Upper lobe of right lung (tissue), 1 donor: ENCODE results near the gene KRT2. TPM values are rescaled to one million over a fixed set of nuclear protein-coding genes. Genes with fewer than 3 reads are reported as not detected.
A peak's percentile ranks its signal among the peaks of the same experiment; 100 is the strongest.

Source experiments
- ATAC-seq: fragments of 200-7000 bp; cut with Tn5 transposase; one replicate; pipeline ENCODE4 v1.9.1; 2020; ENCODE audit warnings: mild to moderate bottlenecking, moderate library complexity
- DNase-seq: peaks from one replicate; pipeline ENCODE4 v3.0.0-alpha.2; 2020
- H3K27ac ChIP-seq: fragments of 200-600 bp; one replicate; pipeline ENCODE4 v1.8.0; 2022
- H3K27me3 ChIP-seq: fragments of 200-600 bp; one replicate; pipeline ENCODE4 v1.8.0; 2022; ENCODE audit warnings: mild to moderate bottlenecking
- H3K36me3 ChIP-seq: fragments of 200-600 bp; one replicate; pipeline ENCODE4 v1.8.0; 2022
- H3K4me1 ChIP-seq: fragments of 200-600 bp; one replicate; pipeline ENCODE4 v1.8.0; 2022
- H3K4me3 ChIP-seq: fragments of 200-600 bp; one replicate; pipeline ENCODE4 v1.8.0; 2022; ENCODE audit warnings: mild to moderate bottlenecking
- H3K9me3 ChIP-seq: fragments of 200-600 bp; one replicate; pipeline ENCODE4 v1.8.0; 2022
- CTCF ChIP-seq: fragments of 200-600 bp; IDR thresholded peaks from one replicate; pipeline ENCODE4 v1.8.0; 2022; ENCODE audit warnings: antibody characterized with exemption
- intact Hi-C: fragments of 100-400 bp; cut with DNase I; formaldehyde crosslinking; loops from one replicate; pipeline ENCODE4 v1.11.0; 2022
- total RNA-seq: library from RNA; stranded (reverse); fragmentation: NEBNext Ultra II Directional; extraction: Animal tissue kit (Norgen Biotek cat#: 25700); gene quantifications from one replicate; pipeline ENCODE4 v1.2.1, GENCODE V29; 2021
- donor health status: DM: no; HTN: yes; CAD: no; lungs with severe emphysema.

The KRT2 gene
- total RNA-seq, 1 donor from 2014 or later: not detected

- Histone ChIP-seq H3K4me1 (no peaks in the 10 kb centered on the region), H3K4me3 (no peak overlapping the region), H3K9me3 (no peaks in the 10 kb centered on the region), H3K27me3 (peaks cover 6% of the 10 kb centered on the region), H3K27ac (no peak overlapping the region), H3K36me3 (no peaks in the 10 kb centered on the region)
- DNase-seq (no peak), ATAC-seq (no peak)
- TF ChIP-seq CTCF: no peak
- intact Hi-C loops: no loop called here
These were observed 14.7 kb downstream of the KRT2 start for GRCh38 chr12:52637299-52637698.

- Histone ChIP-seq H3K4me1 (no peaks in the 10 kb centered on the region), H3K4me3 (no peak overlapping the region), H3K27me3 (peaks cover 6% of the 10 kb centered on the region), H3K9me3 (no peaks in the 10 kb centered on the region), H3K36me3 (no peaks in the 10 kb centered on the region), H3K27ac (no peak overlapping the region)
- no peak for ATAC-seq
- DNase-seq: no peak
- intact Hi-C loops: no loop called here
- no peak for TF ChIP-seq CTCF
These were observed 15.3 kb downstream of the KRT2 start for GRCh38 chr12:52636592-52637258.

- Histone ChIP-seq H3K4me3 (no peak overlapping the region), H3K27ac (no peak overlapping the region), H3K27me3 (peaks cover 6% of the 10 kb centered on the region), H3K4me1 (no peaks in the 10 kb centered on the region), H3K36me3 (no peaks in the 10 kb centered on the region), H3K9me3 (no peaks in the 10 kb centered on the region)
- no peak for TF ChIP-seq CTCF
- intact Hi-C loops: no loop called here
- no peak for DNase-seq
- ATAC-seq: no peak
These were observed 15.8 kb downstream of the KRT2 start for GRCh38 chr12:52636189-52636588.

GRCh38 chr12:52634266-52635056, 17.6 kb downstream of the KRT2 start:
- H3K4me1 ChIP-seq: no peaks in the 10 kb centered on the region
- DNase-seq (no peak), ATAC-seq (peak; percentile 33)
- H3K27ac ChIP-seq: no peak overlapping the region
- H3K36me3 ChIP-seq: no peaks in the 10 kb centered on the region
- no peaks in the 10 kb centered on the region for H3K9me3 ChIP-seq
- H3K4me3 ChIP-seq: no peak overlapping the region
- TF ChIP-seq CTCF: no peak
- intact Hi-C loops: no loop called here
- H3K27me3 ChIP-seq: peaks cover 6% of the 10 kb centered on the region

GRCh38 chr12:52633383-52633782, 18.6 kb downstream of the KRT2 start:
- no peaks in the 10 kb centered on the region for H3K4me1 ChIP-seq
- intact Hi-C loops: no loop called here
- H3K4me3 ChIP-seq: no peak overlapping the region
- DNase-seq (no peak), ATAC-seq (peak; percentile 34)
- peaks cover 6% of the 10 kb centered on the region for H3K27me3 ChIP-seq
- no peak for TF ChIP-seq CTCF
- no peaks in the 10 kb centered on the region for H3K9me3 ChIP-seq
- H3K27ac ChIP-seq: no peak overlapping the region
- no peaks in the 10 kb centered on the region for H3K36me3 ChIP-seq
